Measurements from ENCODE around the gene RPRML.
"Not testable (repeated sequence)": the region's sequence is repeated elsewhere in the genome, so short reads cannot be mapped to it uniquely, and the experiment has no call there.

Gene RPRML

DNA sequence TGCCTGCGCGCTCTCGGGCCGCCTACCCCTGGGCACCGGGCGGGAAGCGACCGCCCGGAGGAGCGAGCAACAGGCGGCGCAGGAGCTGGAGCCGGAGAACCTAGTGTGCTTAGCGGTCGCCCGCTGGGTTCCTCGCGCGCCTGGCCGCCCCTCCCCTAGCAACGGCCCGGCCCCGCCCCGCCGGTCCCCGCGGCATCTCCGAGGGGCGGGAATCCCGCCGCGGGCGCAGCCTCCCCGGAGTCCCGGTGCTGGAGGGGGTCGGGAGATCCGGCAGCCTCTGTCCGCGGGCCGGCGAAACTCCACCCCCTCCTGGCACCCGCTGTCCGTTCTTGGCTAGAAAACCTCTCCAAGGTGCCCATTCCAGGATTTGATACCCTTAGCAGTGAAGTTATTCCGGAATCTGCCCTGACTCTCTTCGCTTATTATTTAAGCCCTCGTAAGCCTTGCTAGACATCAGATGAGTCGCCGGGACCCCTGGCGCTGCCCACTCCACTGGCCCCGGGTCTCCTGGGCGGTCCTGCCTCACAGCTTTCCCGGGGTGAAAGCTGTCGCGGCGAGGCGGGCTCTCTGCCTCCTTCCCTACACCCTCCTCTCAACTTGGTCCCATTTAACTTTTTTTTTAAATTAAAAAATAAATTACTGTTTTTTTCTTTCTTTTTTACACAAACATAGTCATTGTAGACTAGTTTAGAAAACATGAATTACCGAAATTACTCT, at the start of gene RPRML:
Gene RPRML, minus strand, starts transcription at position 107 of the 717 bp plus-strand sequence. CDS start 246 bp downstream, outside the sequence.
- no peak for DNase-seq

DNA sequence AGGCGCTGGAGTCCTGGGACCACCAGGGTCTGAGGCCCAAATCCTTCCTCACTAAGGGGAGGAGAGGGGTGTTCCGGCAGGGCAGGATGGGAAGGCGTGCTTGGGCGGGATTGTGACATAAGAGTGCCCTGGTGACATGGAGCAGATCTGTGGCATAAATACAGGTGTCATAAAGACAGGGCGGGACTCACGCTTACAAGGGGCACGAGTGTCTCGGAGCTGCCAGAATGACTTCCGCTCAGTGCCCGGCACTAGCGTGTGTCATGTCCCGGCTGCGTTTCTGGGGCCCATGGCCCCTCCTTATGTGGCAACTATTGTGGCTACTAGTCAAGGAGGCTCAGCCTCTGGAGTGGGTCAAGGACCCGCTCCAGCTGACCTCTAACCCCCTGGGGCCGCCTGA, 37.9 kb upstream of the RPRML start:
- DNase-seq, result not testable (repeated sequence)

DNA sequence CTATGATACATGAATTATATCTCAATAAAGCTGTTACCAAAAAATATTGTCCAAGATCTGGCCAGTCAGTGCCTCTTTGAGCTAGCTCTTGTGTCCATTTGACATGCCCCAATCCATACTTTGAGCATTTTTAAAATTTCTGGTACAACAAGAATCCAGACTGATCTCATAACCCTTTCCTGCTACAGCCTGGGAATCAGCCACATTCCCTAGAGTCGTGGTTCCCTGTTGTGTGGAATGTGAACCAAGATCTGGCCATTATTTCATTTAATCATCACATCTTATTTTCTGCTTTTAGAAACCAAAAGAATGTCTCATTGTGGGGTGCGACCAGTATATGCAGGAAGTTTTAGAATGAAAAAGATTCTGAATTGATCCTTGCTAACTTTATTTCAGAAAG, 34.3 kb upstream of the RPRML start:
- DNase-seq, result no peak

DNA sequence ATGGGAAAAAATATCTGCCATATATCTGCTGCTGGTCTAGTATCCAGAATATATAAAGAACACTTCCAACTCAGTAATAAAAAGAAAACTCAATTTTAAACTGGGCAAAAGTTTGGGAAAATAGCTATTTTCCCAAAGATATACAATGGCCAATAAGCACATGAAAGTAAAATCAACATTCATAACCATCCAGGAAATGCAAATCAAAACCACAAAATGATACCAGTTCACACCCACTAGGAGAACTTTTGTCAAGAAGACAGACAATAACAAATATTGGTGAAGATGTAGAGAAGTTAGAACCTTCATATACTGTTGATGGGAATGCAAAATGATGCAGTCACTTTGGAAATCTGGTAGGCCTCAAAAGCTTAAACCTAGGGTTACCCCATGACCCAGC, 33.4 kb upstream of the RPRML start:
- DNase-seq, result no peak

DNA sequence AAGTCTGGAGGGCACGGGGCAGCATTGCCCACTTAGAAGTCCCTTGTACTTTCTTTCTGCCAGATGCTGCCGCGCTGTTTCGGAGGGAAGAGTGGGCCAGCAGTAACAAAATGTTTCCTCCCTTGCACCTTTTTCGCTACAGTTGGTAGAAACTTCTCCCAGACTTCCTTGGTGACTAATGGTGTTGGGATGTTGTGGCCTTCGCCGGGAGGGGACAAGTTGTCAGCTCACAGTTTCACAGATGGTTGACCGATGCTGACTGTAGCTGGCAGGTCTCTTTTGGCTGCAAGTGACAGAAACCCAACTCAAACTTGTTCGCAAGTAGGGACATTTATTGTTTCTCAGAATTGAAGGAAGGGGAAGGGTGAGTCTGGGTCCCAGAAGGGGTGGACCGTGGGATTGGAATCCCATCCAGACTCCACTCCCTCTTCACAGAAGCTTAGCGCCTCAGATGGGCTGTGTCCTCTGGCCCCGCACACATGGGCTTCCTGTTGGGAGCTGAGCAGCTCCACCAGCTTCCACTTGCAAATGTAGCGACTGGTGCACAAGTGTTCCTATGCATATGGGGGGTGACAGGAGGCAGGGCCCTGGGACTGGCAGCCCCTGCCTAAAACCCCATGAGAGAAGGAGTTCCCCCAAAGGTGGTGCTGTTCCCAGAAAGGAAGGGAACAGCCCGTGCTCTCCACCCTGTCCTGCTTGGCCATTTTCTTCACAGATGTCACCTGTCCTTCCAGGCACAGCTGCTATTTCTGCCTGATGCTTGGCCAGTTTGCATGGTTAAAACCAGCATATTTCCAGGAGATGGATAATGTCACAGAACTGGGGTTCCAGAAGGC, 30.9 kb upstream of the RPRML start:
- DNase-seq, result no peak

DNA sequence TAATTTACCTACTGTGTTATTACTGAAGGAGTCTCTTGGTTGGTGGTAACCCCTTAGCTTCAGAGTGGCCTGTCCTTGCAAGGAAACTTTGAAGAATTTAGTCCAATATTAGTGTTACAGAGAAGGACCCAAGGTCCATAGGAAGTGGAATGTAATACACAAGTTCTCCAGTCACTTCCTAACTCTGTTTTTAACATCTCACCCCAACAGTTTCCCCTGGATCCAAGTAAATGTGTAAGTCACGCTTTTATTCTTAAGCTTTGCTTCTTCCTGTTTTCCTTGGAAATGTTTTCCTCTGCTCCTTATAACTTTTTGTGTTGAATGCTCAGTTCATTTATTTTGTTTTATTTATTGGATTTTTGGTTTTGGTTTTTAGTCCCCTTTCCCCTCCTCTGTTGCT, 25.9 kb upstream of the RPRML start:
- DNase-seq, result no peak

DNA sequence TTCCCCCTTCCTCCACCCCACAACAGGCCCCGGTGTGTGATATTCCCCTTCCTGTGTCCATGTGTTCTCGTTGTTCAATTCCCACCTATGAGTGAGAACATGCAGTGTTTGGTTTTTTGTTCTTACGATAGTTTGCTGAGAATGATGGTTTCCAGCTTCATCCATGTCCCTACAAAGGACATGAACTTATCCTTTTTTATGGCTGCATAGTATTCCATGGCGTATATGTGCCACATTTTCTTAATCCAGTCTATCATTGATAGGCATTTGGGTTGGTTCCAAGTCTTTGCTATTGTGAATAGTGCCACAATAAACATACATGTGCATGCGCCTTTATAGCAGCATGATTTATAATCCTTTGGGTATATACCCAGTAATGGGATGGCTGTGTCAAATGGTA, 24.8 kb upstream of the RPRML start:
- DNase-seq, result not testable (repeated sequence)

DNA sequence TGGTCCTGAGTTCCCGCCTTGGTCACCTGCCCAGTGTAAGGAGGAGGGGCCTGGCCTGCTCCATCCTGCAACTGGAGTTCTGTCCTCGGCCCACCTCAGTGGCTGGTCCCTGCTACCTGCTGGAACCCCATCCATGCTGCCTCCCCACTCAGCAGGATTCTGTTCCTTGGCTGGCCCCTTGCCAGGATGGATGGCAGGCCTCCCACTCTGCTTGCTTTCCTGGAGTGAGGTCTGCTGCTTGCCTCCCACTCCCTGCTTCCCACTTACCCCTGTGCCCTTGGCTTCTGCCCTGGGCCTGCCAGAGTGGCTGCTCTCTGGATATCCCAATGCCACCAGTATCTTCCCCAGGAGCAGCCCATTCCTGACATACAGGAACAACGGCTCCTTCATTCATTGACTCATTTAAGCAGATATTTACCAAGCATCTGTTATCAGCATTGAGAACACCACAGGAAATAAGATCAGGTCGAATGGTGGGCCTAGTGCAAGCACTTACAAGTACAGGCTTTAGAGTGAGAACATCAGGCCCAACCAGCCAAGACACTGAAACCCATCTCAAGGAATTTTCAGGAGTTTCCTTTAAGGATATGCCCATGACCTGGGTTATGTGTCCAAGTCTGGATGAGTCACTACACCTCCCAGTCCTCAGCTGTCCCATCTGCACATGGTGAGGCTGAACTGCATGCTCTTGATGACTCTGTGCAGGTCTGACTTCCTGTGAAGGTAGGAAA, 17.0 kb upstream of the RPRML start:
- DNase-seq, result no peak

DNA sequence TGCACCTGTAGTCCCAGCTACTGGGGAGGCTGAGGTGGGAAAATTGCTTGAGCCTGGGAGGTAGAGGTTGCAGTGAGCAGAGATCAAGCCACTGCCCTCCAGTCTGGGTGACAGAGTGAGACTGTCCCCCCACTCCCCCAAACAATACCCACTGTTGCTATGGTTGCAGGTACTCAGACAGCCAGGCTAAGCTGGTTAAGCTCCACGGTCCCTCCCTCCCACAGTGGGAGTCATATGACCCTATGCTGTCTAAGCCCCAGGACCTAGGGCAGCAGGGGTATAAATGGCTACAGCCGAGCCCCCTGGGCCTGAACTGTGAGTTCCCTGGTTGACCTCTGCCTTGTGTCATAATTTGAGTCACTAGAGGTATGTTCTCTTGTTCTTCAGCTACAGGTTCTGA, 15.9 kb upstream of the RPRML start:
- DNase-seq, result no peak

DNA sequence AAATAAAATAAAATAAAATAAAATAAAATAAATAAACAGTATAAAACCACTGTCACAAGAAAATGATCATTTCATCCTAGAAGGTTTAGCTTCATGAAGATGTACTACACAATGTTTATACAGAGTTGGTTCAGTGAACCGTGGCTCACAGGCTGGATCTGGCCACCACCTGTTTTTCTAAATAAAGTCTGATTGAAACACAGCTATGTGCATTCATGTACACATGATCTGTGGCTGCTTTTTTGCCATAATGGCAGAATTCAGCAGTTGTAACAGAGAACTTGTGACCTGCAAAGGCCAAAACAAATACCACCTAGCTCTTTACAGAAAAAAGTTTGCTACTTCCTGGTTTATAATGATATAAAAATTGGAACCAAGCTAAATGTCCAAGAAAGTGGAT, 12.6 kb upstream of the RPRML start:
- DNase-seq, result no peak

DNA sequence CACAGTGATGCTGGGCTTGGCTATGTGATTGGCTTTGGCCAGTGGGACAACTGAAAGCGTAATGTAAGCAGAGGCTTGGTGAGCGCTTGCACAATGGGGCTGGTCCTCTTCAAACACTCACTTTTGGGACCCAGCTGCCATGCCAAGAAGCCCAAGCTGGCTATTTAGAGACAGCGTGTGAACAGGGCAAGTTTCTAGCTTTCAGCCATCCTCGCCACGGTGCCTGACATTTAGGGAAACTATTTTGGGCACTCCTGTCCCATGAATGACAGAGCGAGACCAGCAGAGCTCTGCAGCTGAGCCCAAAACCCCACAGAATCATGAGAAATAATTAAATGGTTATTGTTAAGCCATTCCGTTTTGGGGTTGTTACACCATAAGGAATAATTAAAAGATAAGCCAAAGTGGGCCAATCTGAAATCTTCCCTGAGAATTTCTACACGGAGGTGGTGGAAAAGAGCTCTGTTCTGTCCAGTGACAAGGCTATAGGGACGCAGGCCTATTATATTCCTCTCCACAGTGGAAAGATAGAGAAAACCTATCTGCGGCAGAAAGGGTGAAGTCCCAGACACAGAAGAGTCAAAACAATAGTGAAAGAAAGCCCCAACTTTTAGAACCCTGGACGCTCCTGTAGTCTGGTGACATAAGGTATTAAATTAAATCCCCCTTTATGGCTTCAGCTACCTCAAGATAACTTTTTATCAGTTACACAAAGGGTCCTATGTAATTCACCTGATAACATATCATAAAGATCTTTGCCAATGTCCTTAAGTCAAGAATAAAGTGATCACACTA, 10.8 kb upstream of the RPRML start:
- no peak for DNase-seq

DNA sequence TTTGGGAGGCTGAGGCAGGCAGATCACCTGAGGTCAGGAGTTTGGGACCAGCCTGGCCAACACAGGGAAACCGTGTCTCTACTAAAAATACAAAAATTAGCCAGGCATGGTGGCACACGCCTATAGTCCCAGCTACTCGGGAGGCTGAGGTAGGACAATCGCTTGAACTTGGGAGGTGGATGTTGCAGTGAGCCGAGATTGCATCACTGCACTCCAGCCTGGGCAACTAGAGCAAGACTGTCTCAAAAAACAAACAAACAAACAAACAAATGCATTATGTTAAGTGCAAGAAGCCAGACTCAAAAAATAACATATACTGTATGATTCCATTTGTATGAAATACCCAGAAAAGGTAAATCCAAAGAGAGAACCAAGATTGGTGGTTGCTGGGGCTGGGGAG, 8.9 kb upstream of the RPRML start:
- DNase-seq, result not testable (repeated sequence)

DNA sequence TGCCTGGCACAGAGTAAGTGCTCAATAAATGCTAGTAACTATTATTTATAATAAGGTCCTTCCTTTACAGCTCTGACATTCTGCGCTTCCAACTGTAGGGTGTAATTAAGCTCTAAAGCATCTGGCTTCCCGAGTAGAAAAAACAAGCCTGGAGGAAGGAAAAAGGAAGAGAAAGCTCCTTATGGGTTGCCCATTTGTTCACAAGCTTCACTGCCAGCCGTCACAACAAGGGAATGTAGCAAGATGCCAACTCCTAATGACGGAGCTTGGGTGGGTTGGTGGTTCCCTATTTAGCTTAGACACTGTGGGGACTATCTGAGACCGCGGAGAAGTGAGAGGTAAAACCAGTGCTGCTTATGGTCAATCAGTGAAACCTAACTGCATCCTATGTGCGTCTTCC, 7.3 kb upstream of the RPRML start:
- no peak for DNase-seq

DNA sequence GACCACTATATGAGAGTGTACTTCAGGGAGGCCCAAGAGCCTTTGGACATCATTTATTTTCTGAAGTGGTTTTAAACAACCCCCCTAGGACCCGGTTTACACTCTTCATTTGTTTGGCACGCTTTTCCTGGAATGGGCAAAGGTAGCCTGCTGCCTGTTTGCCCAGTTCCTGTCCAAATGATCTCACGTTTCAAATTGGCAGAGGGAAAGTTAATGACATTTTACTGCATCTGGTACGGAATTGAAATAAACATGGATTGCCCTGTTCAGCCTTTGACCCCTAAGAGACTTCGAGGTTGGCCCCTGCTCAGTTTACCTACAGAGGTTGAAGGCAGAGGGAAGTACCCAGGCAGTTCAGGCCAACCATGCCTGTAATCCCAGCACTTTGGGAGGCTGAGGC, 5.8 kb upstream of the RPRML start:
- no peak for DNase-seq

DNA sequence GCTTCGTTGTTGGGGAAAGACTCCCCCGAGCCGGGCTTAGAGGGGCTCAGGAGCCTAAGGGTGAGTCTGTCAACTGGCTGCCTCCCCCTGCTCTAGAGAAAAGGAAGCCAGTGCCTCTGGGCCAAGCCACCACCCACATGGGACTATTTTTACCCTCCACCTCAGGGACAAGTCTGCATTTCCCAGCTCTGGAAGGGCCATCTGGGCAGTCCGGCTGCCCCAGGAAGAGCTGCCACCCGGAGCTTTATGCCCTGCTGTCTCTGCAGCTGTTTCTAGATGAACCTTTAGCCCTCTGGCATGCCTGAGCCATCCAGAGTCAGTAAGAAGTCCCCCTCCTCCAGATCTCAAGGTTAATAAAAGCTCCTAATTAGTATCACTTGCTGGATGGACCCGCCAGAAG, 5.3 kb upstream of the RPRML start:
- DNase-seq, result no peak

DNA sequence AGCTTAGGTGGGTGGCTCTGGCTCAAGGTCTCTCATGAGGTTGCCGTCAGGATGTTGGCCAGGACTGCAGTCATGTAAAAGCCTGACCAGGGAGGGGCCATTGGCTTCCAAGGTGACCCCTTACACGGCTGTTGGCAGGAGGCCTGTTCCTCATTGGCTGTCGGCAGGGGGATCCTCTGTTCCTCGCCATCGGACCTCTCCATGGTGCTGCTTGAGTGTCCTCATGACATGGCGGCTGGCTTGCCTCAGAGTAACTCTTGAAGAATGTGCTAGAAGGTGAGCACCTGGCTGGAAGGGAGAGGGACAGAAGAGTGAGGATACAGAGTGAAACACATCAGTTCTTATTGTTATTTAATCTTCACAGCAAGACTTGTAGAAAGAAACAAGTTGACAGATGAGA, 4.7 kb upstream of the RPRML start:
- DNase-seq, result no peak

DNA sequence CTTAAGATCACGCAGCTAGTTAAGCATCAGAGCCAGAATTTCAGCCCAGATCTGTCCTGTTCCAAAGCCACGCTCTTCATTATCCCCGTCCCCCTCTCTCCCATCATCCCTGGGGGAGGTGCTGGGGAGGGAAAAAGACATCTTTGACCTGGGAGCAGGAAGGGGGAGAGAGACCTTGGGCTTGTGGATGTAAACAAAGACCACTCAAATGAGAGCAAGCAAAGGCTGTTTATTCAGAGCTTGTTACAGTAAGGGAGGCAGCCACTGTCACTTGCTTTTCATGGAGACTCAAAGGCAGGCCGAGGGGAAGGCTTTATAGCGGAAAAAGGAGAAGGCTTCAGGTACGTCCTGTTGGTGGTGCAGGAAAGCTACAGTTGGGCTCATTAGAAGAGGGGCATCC, 3.5 kb upstream of the RPRML start:
- DNase-seq, result no peak

DNA sequence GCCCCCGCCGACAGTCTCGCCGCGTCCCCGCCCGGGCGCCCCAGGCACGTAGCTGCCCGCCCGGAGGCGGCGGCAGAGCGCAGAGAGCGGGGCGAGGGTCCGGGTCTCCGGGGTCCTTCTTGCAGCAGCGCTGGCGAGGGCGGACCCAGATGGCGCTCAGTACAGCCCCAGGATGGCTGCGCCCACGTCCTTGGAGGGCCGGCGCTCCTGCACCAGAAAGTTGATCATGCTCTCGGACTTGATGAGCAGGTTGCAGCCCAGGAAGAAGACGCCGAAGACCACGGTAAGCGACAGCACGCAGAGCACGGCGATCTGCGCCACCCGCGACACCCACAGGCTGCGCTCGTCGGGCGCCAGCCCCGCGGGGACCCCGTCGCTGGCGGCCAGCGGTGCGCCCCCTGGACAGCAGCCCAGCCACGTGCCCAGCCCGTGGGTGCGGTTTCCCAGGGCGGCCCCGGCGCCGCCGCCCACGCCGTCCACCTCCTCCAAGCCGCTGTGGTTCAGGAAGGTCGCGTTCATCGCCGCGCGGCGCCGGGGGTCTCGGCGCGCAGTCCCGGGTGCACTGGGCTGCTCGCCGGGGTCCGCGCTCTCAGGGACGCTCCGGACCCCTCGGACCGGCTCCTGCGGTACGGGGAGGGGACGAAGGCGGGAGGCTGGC, 435 bp downstream of the RPRML start:
- no peak for DNase-seq

DNA sequence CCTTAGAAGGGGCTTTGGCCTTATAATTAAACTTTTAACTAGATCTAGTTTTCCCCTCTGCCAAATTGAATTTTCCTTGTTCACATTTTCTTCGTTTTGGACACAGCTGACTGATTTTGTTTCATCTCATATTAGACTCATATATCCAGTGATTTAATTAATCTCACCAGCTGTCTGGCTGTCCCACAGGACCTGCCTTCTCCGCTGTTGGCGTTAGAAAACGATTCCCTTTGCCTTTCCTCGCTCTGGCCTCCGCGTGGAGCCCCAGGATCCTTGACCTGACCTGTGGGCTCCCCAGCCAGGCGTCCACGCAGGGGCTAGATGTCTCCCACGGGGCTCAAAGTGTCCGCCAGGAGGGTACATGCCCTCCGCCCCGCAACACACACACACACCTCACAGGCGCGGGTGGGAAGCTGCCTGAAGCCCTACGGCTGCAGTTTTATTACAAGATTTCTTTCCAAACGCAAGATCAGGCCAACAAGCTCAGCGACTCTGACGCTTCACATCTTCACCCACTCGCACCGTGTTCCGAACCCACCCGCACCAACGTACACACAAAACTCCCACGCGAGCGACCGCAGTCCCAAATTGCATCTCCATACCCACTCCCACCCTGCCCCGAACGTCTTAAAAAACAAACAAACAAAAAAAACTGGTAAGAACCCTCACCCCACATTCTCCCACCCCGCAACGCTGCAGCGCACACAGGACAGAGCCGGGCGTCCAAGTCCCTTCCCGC, 1.1 kb downstream of the RPRML start:
- no peak for DNase-seq

DNA sequence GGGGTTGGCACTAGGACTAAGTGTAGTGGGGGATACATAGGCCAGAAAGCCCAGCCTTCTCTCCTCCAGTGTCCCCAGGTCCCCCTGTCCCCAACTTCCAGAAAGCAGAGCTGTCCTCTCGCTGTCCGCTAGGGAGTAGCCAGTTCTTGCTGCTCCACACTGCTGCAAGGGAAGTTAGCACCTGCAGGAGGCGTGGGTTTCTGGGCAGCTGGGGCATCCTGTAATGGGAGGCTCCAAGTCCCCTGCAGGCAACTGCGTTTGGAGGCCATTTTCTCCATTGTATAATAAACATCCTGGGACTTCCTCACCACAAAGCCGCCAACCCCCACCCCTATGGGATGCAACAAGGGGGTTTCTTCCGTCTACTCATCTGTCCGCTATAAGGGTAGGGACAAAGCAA, 1.7 kb downstream of the RPRML start:
- no peak for DNase-seq

DNA sequence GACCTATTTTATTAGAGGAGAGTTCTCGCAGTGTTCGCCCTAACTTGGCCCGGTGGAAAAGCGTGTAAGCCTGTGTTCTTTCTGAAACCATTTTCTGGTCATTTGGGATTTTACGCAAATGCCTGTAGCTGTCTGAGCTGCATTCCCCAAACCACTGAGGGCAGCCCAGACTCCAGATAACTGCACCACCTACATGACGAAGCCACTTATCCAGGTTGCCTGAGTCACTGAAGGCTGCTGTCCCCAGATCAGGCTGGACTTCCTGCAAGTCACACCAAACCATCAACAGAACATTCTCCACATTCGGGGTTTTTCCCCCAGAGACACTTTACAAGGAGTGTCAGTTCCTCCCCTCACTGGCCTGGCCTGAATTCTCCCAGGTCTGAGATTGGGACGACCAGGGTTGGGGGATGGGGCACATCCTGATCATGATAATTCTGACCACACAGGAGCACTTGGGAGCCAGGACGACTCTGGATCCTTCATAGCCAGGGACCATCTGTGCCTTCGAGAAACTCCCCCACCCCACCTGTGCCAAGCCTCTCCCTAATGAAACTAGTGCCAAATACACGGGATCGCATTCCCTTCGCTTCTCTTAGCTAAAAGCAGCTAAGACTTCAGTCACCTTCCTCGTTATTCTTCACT, 2.3 kb downstream of the RPRML start:
- DNase-seq, result no peak

Measured in activated CD4-positive, alpha-beta T cell treated with anti-CD3 and anti-CD28 coated beads for 1 hour (primary cell).